HepG2 (cell line): ENCODE data around the gene TREM1.

Experiments used
- ETV6 ChIP-seq: sonication (generic); formaldehyde crosslinking; conservative IDR thresholded peaks from 2 replicates; pipeline ENCODE4 v1.4.0; 2020; ENCODE audit warnings: missing genetic modification reagents
- EZH2 ChIP-seq: conservative IDR thresholded peaks from 2 replicates; pipeline ENCODE4 v1.6.1; 2012; ENCODE audit warnings: mild to moderate bottlenecking, low read depth, low read length, moderate library complexity
- HOXA7 ChIP-seq: sonication (generic); formaldehyde crosslinking; IDR thresholded peaks from 2 replicates; pipeline ENCODE4 v1.8.1; 2022; ENCODE audit warnings: mild to moderate bottlenecking, missing genetic modification reagents, moderate library complexity
- MAFK ChIP-seq, 2 experiments: IDR thresholded peaks in 1 of 2; conservative IDR thresholded peaks in 1 of 2; 2 replicates each; pipeline ENCODE4 v1.6.1; 2011; ENCODE audit warnings: improper control_type of control experiment in 2 of 2, low read length in 2 of 2
- NFRKB ChIP-seq: fragments of 450-650 bp; IDR thresholded peaks from 2 replicates; pipeline ENCODE4 v1.6.1; 2017
- PHF20 ChIP-seq: sonication (generic); formaldehyde crosslinking; IDR thresholded peaks from 2 replicates; pipeline ENCODE4 v1.5.0; 2020; ENCODE audit warnings: mild to moderate bottlenecking, missing genetic modification reagents
- SIX4 ChIP-seq: sonication (generic); formaldehyde crosslinking; IDR thresholded peaks from 2 replicates; pipeline ENCODE4 v1.4.0; 2020; ENCODE audit warnings: missing genetic modification reagents
- SMARCE1 ChIP-seq: fragments of 450-650 bp; IDR thresholded peaks from 2 replicates; pipeline ENCODE4 v1.6.1; 2017; ENCODE audit warnings: borderline replicate concordance
- ZMAT3 ChIP-seq: sonication (generic); formaldehyde crosslinking; conservative IDR thresholded peaks from 2 replicates; pipeline ENCODE4 v1.7.0; 2021; ENCODE audit warnings: missing genetic modification reagents
- ZNF816 ChIP-seq: sonication (generic); formaldehyde crosslinking; IDR thresholded peaks from 2 replicates; pipeline ENCODE4 v1.8.0; 2022; ENCODE audit warnings: missing genetic modification reagents, mild to moderate bottlenecking, borderline replicate concordance
- ZNF850 ChIP-seq: sonication (generic); formaldehyde crosslinking; conservative IDR thresholded peaks from 2 replicates; pipeline ENCODE4 v1.9.0; 2021; ENCODE audit warnings: mild to moderate bottlenecking, missing genetic modification reagents
- TF ChIP-seq, protein P1 (sequence below): IDR thresholded peaks from 2 replicates; pipeline ENCODE4 v1.6.1; 2012; ENCODE audit warnings: inconsistent platforms

DNA sequence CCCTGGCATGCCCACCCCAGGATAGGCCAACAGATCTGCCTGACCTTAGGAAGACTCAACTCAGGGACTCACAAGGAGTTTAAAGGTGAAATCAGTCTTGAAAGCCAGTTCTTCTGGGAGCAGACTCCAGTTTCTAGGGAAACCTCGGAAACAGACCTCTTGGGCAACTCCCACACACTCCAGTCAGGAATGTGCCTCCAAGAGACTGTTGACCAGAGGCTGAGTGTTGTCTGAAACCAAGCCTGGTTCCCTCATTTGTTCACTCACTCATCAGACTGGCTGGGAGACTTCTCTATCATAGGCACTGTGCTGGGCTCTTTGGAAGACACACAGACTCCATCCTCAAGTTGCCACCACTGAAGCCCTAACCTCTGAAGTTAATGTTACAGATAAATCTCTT lies 1.8 kb downstream of the TREM1 start:
- TF ChIP-seq ETV6 (CRISPR knock-in tag) (no peak), EZH2 (no peak), ZNF850 (CRISPR knock-in tag) (no peak), MAFK (conservative IDR thresholded peaks at IDR 0.05 in 1 of 2, IDR thresholded peaks at IDR 0.05 in 1 of 2; ENCODE audit: low read length in 2 of 2) (no peak), ZNF816 (CRISPR knock-in tag) (no peak), SMARCE1 (no peak), SIX4 (CRISPR knock-in tag) (no peak), PHF20 (CRISPR knock-in tag) (no peak), NFRKB (no peak), ZMAT3 (CRISPR knock-in tag) (no peak), HOXA7 (no peak)
- TF ChIP-seq, protein P1, sequence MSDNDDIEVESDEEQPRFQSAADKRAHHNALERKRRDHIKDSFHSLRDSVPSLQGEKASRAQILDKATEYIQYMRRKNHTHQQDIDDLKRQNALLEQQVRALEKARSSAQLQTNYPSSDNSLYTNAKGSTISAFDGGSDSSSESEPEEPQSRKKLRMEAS = no peak
